ENCODE measurements around the gene TRRAP.

Gene TRRAP

GRCh38 chr7:99002148-99002826 is 124.0 kb downstream of the TRRAP start:
- WGBS (ENCODE audit: insufficient coverage, insufficient read length) = no CpG with 5 or more reads among the region's 12 CpGs
- H3K27me3 ChIP-seq (ENCODE audit: control insufficient read depth, insufficient read depth, low read length) = no peaks in the 10 kb centered on the region
- no peak overlapping the region for H3K27ac ChIP-seq (ENCODE audit: low read length)
- no peaks in the 10 kb centered on the region for H3K9me3 ChIP-seq (ENCODE audit: control insufficient read depth, insufficient read depth, low read length)
- no peak for DNase-seq (ENCODE audit: low read depth, low spot score)
- H3K36me3 ChIP-seq (ENCODE audit: control insufficient read depth, insufficient read depth, low read length) = peaks cover 33% of the 10 kb centered on the region
- H3K4me3 ChIP-seq (ENCODE audit: low read length) = no peak overlapping the region
- no peaks in the 10 kb centered on the region for H3K4me1 ChIP-seq (ENCODE audit: control insufficient read depth, insufficient read depth, low read length)

- no peak overlapping the region for H3K27ac ChIP-seq (ENCODE audit: low read length)
- H3K4me1 ChIP-seq (ENCODE audit: control insufficient read depth, insufficient read depth, low read length) = no peaks in the 10 kb centered on the region
- WGBS (ENCODE audit: insufficient coverage, insufficient read length) = no CpG with 5 or more reads among the region's 20 CpGs
- peaks cover 33% of the 10 kb centered on the region for H3K36me3 ChIP-seq (ENCODE audit: control insufficient read depth, insufficient read depth, low read length)
- H3K4me3 ChIP-seq (ENCODE audit: low read length) = no peak overlapping the region
- H3K27me3 ChIP-seq (ENCODE audit: control insufficient read depth, insufficient read depth, low read length) = no peaks in the 10 kb centered on the region
- DNase-seq (ENCODE audit: low read depth, low spot score) = no peak
- H3K9me3 ChIP-seq (ENCODE audit: control insufficient read depth, insufficient read depth, low read length) = no peaks in the 10 kb centered on the region
These were observed 124.5 kb downstream of the TRRAP start for GRCh38 chr7:99002827-99003212.

- peaks cover 37% of the 10 kb centered on the region for H3K36me3 ChIP-seq (ENCODE audit: control insufficient read depth, insufficient read depth, low read length)
- H3K4me1 ChIP-seq (ENCODE audit: control insufficient read depth, insufficient read depth, low read length) = no peaks in the 10 kb centered on the region
- DNase-seq (ENCODE audit: low read depth, low spot score) = no peak
- WGBS (ENCODE audit: insufficient coverage, insufficient read length) = no CpG with 5 or more reads among the region's 15 CpGs
- H3K4me3 ChIP-seq (ENCODE audit: low read length) = no peak overlapping the region
- no peaks in the 10 kb centered on the region for H3K27me3 ChIP-seq (ENCODE audit: control insufficient read depth, insufficient read depth, low read length)
- no peaks in the 10 kb centered on the region for H3K9me3 ChIP-seq (ENCODE audit: control insufficient read depth, insufficient read depth, low read length)
- no peak overlapping the region for H3K27ac ChIP-seq (ENCODE audit: low read length)
These were observed 125.1 kb downstream of the TRRAP start for GRCh38 chr7:99003419-99003818.

- Histone ChIP-seq H3K36me3 (ENCODE audit: control insufficient read depth, insufficient read depth, low read length) (peaks cover 38% of the 10 kb centered on the region), H3K9me3 (ENCODE audit: control insufficient read depth, insufficient read depth, low read length) (no peaks in the 10 kb centered on the region), H3K4me1 (ENCODE audit: control insufficient read depth, insufficient read depth, low read length) (no peaks in the 10 kb centered on the region), H3K4me3 (ENCODE audit: low read length) (no peak overlapping the region), H3K27ac (ENCODE audit: low read length) (no peak overlapping the region), H3K27me3 (ENCODE audit: control insufficient read depth, insufficient read depth, low read length) (no peaks in the 10 kb centered on the region)
- DNase-seq (ENCODE audit: low read depth, low spot score) = no peak
- WGBS (ENCODE audit: insufficient coverage, insufficient read length) = no CpG with 5 or more reads among the region's 8 CpGs
These were observed 125.9 kb downstream of the TRRAP start for GRCh38 chr7:99004216-99004615.

GRCh38 chr7:99004781-99005500 is 126.6 kb downstream of the TRRAP start:
- Histone ChIP-seq H3K27me3 (ENCODE audit: control insufficient read depth, insufficient read depth, low read length) (no peaks in the 10 kb centered on the region), H3K27ac (ENCODE audit: low read length) (no peak overlapping the region), H3K4me3 (ENCODE audit: low read length) (no peak overlapping the region), H3K36me3 (ENCODE audit: control insufficient read depth, insufficient read depth, low read length) (peaks cover 40% of the 10 kb centered on the region), H3K4me1 (ENCODE audit: control insufficient read depth, insufficient read depth, low read length) (no peaks in the 10 kb centered on the region), H3K9me3 (ENCODE audit: control insufficient read depth, insufficient read depth, low read length) (no peaks in the 10 kb centered on the region)
- no CpG with 5 or more reads among the region's 26 CpGs for WGBS (ENCODE audit: insufficient coverage, insufficient read length)
- no peak for DNase-seq (ENCODE audit: low read depth, low spot score)

GRCh38 chr7:99005776-99006175 is 127.4 kb downstream of the TRRAP start:
- H3K4me3 ChIP-seq (ENCODE audit: low read length) = no peak overlapping the region
- H3K4me1 ChIP-seq (ENCODE audit: control insufficient read depth, insufficient read depth, low read length) = no peaks in the 10 kb centered on the region
- H3K9me3 ChIP-seq (ENCODE audit: control insufficient read depth, insufficient read depth, low read length) = no peaks in the 10 kb centered on the region
- no peak overlapping the region for H3K27ac ChIP-seq (ENCODE audit: low read length)
- WGBS (ENCODE audit: insufficient coverage, insufficient read length) = no CpG with 5 or more reads among the region's 15 CpGs
- no peaks in the 10 kb centered on the region for H3K27me3 ChIP-seq (ENCODE audit: control insufficient read depth, insufficient read depth, low read length)
- DNase-seq (ENCODE audit: low read depth, low spot score) = no peak
- peaks cover 35% of the 10 kb centered on the region for H3K36me3 ChIP-seq (ENCODE audit: control insufficient read depth, insufficient read depth, low read length)

- no peaks in the 10 kb centered on the region for H3K9me3 ChIP-seq (ENCODE audit: control insufficient read depth, insufficient read depth, low read length)
- peaks cover 45% of the 10 kb centered on the region for H3K36me3 ChIP-seq (ENCODE audit: control insufficient read depth, insufficient read depth, low read length)
- DNase-seq (ENCODE audit: low read depth, low spot score) = no peak
- no peak overlapping the region for H3K4me3 ChIP-seq (ENCODE audit: low read length)
- WGBS (ENCODE audit: insufficient coverage, insufficient read length) = no CpG with 5 or more reads among the region's 11 CpGs
- no peak overlapping the region for H3K27ac ChIP-seq (ENCODE audit: low read length)
- H3K4me1 ChIP-seq (ENCODE audit: control insufficient read depth, insufficient read depth, low read length) = no peaks in the 10 kb centered on the region
- H3K27me3 ChIP-seq (ENCODE audit: control insufficient read depth, insufficient read depth, low read length) = no peaks in the 10 kb centered on the region
These were observed 128.6 kb downstream of the TRRAP start for GRCh38 chr7:99006739-99007424.

- no peaks in the 10 kb centered on the region for H3K27me3 ChIP-seq (ENCODE audit: control insufficient read depth, insufficient read depth, low read length)
- H3K4me1 ChIP-seq (ENCODE audit: control insufficient read depth, insufficient read depth, low read length) = no peaks in the 10 kb centered on the region
- H3K36me3 ChIP-seq (ENCODE audit: control insufficient read depth, insufficient read depth, low read length) = peaks cover 53% of the 10 kb centered on the region
- no peaks in the 10 kb centered on the region for H3K9me3 ChIP-seq (ENCODE audit: control insufficient read depth, insufficient read depth, low read length)
- DNase-seq (ENCODE audit: low read depth, low spot score) = no peak
- H3K27ac ChIP-seq (ENCODE audit: low read length) = no peak overlapping the region
- WGBS (ENCODE audit: insufficient coverage, insufficient read length) = no CpG with 5 or more reads among the region's 23 CpGs
- H3K4me3 ChIP-seq (ENCODE audit: low read length) = no peak overlapping the region
These were observed 129.9 kb downstream of the TRRAP start for GRCh38 chr7:99008181-99008631.

GRCh38 chr7:99008921-99009530 is 130.7 kb downstream of the TRRAP start:
- DNase-seq (ENCODE audit: low read depth, low spot score) = no peak
- no CpG with 5 or more reads among the region's 11 CpGs for WGBS (ENCODE audit: insufficient coverage, insufficient read length)
- H3K36me3 ChIP-seq (ENCODE audit: control insufficient read depth, insufficient read depth, low read length) = peaks cover 58% of the 10 kb centered on the region
- no peak overlapping the region for H3K4me3 ChIP-seq (ENCODE audit: low read length)
- no peaks in the 10 kb centered on the region for H3K9me3 ChIP-seq (ENCODE audit: control insufficient read depth, insufficient read depth, low read length)
- no peaks in the 10 kb centered on the region for H3K4me1 ChIP-seq (ENCODE audit: control insufficient read depth, insufficient read depth, low read length)
- no peak overlapping the region for H3K27ac ChIP-seq (ENCODE audit: low read length)
- H3K27me3 ChIP-seq (ENCODE audit: control insufficient read depth, insufficient read depth, low read length) = no peaks in the 10 kb centered on the region

- Histone ChIP-seq H3K9me3 (ENCODE audit: control insufficient read depth, insufficient read depth, low read length) (no peaks in the 10 kb centered on the region), H3K4me1 (ENCODE audit: control insufficient read depth, insufficient read depth, low read length) (no peaks in the 10 kb centered on the region), H3K27me3 (ENCODE audit: control insufficient read depth, insufficient read depth, low read length) (no peaks in the 10 kb centered on the region), H3K36me3 (ENCODE audit: control insufficient read depth, insufficient read depth, low read length) (peaks cover 49% of the 10 kb centered on the region), H3K4me3 (ENCODE audit: low read length) (no peak overlapping the region), H3K27ac (ENCODE audit: low read length) (no peak overlapping the region)
- WGBS (ENCODE audit: insufficient coverage, insufficient read length) = no CpG with 5 or more reads among the region's 9 CpGs
- DNase-seq (ENCODE audit: low read depth, low spot score) = no peak
These were observed 131.9 kb downstream of the TRRAP start for GRCh38 chr7:99010281-99010680.

All from iPS DF 6.9 (cell line).